DND-41 (cell line): ENCODE measurements around the gene EPB41L3.

ENCODE experiments used
- ATAC-seq: fragments of 200-7000 bp; cut with Tn5 transposase; 3 replicates; pipeline ENCODE4 v1.9.1; 2021; ENCODE audit warnings: low read depth; ENCODE audit not compliant: insufficient read depth
- DNase-seq: peaks from one replicate; pipeline ENCODE4 v3.0.0-alpha.2; 2020
- H2AFZ ChIP-seq: 2 replicates; pipeline ENCODE4 v1.6.0; 2012; ENCODE audit warnings: low read depth, low read length
- H3K27ac ChIP-seq: 2 replicates; pipeline ENCODE4 v1.5.1; 2012; ENCODE audit warnings: low read length, inconsistent platforms
- H3K27me3 ChIP-seq: fragments of 200-600 bp; sonication (generic); 2 replicates; pipeline ENCODE4 v1.6.0; 2012; ENCODE audit warnings: low read length, mild to moderate bottlenecking, inconsistent platforms; ENCODE audit not compliant: insufficient read depth, poor library complexity
- H3K36me3 ChIP-seq: 2 replicates; pipeline ENCODE4 v1.5.1; 2012; ENCODE audit warnings: low read length, inconsistent platforms; ENCODE audit not compliant: insufficient read depth
- H3K4me1 ChIP-seq: 2 replicates; pipeline ENCODE4 v1.5.1; 2012; ENCODE audit warnings: mild to moderate bottlenecking, low read length; ENCODE audit not compliant: insufficient read depth
- H3K4me2 ChIP-seq: 2 replicates; pipeline ENCODE4 v1.6.0; 2012; ENCODE audit warnings: mild to moderate bottlenecking, moderate library complexity, low read length, inconsistent platforms; ENCODE audit not compliant: insufficient read depth
- H3K4me3 ChIP-seq, 2 experiments: fragments of 200-600 bp in 1 of 2; shearing (Covaris generic) in 1 of 2; 2 replicates each; pipeline ENCODE4 v1.5.1; 2012 to 2016; ENCODE audit warnings: inconsistent platforms in 2 of 2, low read length in 2 of 2, mild to moderate bottlenecking in 2 of 2, low read depth in 1 of 2, moderate library complexity in 1 of 2
- H3K79me2 ChIP-seq: 2 replicates; pipeline ENCODE4 v1.6.0; 2012; ENCODE audit warnings: low read length, inconsistent platforms; ENCODE audit not compliant: insufficient read depth
- H3K9ac ChIP-seq: 2 replicates; pipeline ENCODE4 v1.6.0; 2012; ENCODE audit warnings: low read depth, mild to moderate bottlenecking, inconsistent platforms, low read length, moderate library complexity
- H3K9me3 ChIP-seq: 2 replicates; pipeline ENCODE4 v1.5.1; 2012; ENCODE audit warnings: low read length, moderate library complexity, mild to moderate bottlenecking, inconsistent platforms; ENCODE audit not compliant: insufficient read depth, severe bottlenecking
- H4K20me1 ChIP-seq: 2 replicates; pipeline ENCODE4 v1.6.0; 2012; ENCODE audit warnings: low read length; ENCODE audit not compliant: insufficient read depth
- CTCF ChIP-seq: IDR thresholded peaks from 2 replicates; pipeline ENCODE4 v1.5.1; 2012; ENCODE audit warnings: borderline replicate concordance, low read length, moderate library complexity, mild to moderate bottlenecking; ENCODE audit not compliant: poor library complexity, severe bottlenecking; ENCODE audit errors: extremely low read depth
- EZH2 ChIP-seq: IDR thresholded peaks from 3 replicates; pipeline ENCODE4 v1.6.1; 2012; ENCODE audit warnings: borderline replicate concordance, low read depth, mild to moderate bottlenecking, moderate library complexity, low read length, inconsistent platforms; ENCODE audit not compliant: severe bottlenecking

Gene EPB41L3

GRCh38 chr18:5534845-5535244 is 9.0 kb downstream of the EPB41L3 start:
- H2AFZ ChIP-seq = no peak overlapping the region
- no peaks in the 10 kb centered on the region for H3K4me1 ChIP-seq
- no peaks in the 10 kb centered on the region for H3K27me3 ChIP-seq
- no peaks in the 10 kb centered on the region for H3K36me3 ChIP-seq
- H3K9ac ChIP-seq = no peak overlapping the region
- H3K27ac ChIP-seq = no peak overlapping the region
- DNase-seq (no peak), ATAC-seq (no peak)
- H4K20me1 ChIP-seq = no peaks in the 10 kb centered on the region
- H3K79me2 ChIP-seq = no peaks in the 10 kb centered on the region
- H3K4me2 ChIP-seq = no peak overlapping the region
- no peak overlapping the region for H3K4me3 ChIP-seq
- H3K9me3 ChIP-seq = no peaks in the 10 kb centered on the region
- TF ChIP-seq CTCF (no peak), EZH2 (no peak)

- no peak overlapping the region for H3K4me2 ChIP-seq
- H4K20me1 ChIP-seq = no peaks in the 10 kb centered on the region
- no peaks in the 10 kb centered on the region for H3K4me1 ChIP-seq
- H3K4me3 ChIP-seq = no peak overlapping the region
- H2AFZ ChIP-seq = no peak overlapping the region
- DNase-seq = no peak
- H3K27ac ChIP-seq = no peak overlapping the region
- H3K36me3 ChIP-seq = no peaks in the 10 kb centered on the region
- TF ChIP-seq CTCF = no peak
- TF ChIP-seq EZH2 = no peak
- H3K79me2 ChIP-seq = no peaks in the 10 kb centered on the region
- no peak for ATAC-seq
- H3K27me3 ChIP-seq = no peaks in the 10 kb centered on the region
- H3K9me3 ChIP-seq = no peaks in the 10 kb centered on the region
- H3K9ac ChIP-seq = no peak overlapping the region
Measured at GRCh38 chr18:5532066-5532465, 11.7 kb downstream of the EPB41L3 start.

DNA sequence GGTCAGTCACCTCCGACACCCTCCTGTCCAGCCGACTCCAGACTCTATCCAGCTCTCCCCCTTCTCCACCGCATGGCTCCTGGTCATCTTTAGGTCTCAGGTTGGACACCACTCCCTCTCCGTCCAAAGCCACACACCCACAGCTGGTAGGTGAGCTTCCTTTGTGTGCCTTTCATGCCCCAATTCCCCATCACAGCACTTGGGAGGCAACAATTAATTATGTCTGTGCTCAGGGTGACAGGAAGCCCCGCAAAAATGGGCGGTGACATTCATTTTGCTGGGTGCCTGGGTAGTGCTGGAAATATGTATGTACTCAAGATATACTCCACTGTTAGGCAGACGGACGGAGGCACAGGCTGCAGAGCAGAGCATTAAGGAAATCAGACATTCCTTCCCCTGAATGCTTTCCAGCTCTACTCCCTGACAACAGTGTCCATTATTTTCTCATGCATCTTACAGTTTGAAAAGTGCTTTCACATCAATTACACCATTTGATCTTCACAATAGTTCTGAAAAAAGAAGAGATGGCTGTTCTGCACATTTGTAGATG is 13.1 kb downstream of the EPB41L3 start:
- H3K4me1 ChIP-seq = no peaks in the 10 kb centered on the region
- no peak overlapping the region for H3K27ac ChIP-seq
- no peaks in the 10 kb centered on the region for H4K20me1 ChIP-seq
- no peak overlapping the region for H3K9ac ChIP-seq
- no peak for ATAC-seq
- H3K36me3 ChIP-seq = no peaks in the 10 kb centered on the region
- H3K27me3 ChIP-seq = no peaks in the 10 kb centered on the region
- H2AFZ ChIP-seq = no peak overlapping the region
- H3K79me2 ChIP-seq = no peaks in the 10 kb centered on the region
- no peak overlapping the region for H3K4me3 ChIP-seq
- H3K4me2 ChIP-seq = no peak overlapping the region
- TF ChIP-seq EZH2 = no peak
- no peak for TF ChIP-seq CTCF
- H3K9me3 ChIP-seq = no peaks in the 10 kb centered on the region
- no peak for DNase-seq

GRCh38 chr18:5529471-5529870 is 14.3 kb downstream of the EPB41L3 start:
- Histone ChIP-seq H3K79me2 (no peaks in the 10 kb centered on the region), H3K27me3 (no peaks in the 10 kb centered on the region), H3K4me3 (no peak overlapping the region), H4K20me1 (no peaks in the 10 kb centered on the region), H3K36me3 (no peaks in the 10 kb centered on the region), H3K9me3 (no peaks in the 10 kb centered on the region), H3K9ac (no peak overlapping the region), H2AFZ (no peak overlapping the region), H3K4me2 (no peak overlapping the region), H3K4me1 (no peaks in the 10 kb centered on the region), H3K27ac (no peak overlapping the region)
- DNase-seq (no peak), ATAC-seq (no peak)
- no peak for TF ChIP-seq CTCF
- no peak for TF ChIP-seq EZH2
